KBM-7 (cell line): ENCODE data around the gene TEX264.
"Not testable (repeated sequence)": the region's sequence is repeated elsewhere in the genome, so short reads cannot be mapped to it uniquely, and the experiment has no call there.

Experiments
- DNase-seq: peaks from one replicate; pipeline ENCODE4 v3.0.0-alpha.2; 2015
- in situ Hi-C: fragments of 300-500 bp; cut with MboI; formaldehyde crosslinking; loops from 2 replicates; pipeline ENCODE4 v1.14.3; 2020; ENCODE audit warnings: low sequenced_read_pairs, low pct_unique_long_range_greater_than_20kb, mixed read lengths

TEX264 gene

DNA sequence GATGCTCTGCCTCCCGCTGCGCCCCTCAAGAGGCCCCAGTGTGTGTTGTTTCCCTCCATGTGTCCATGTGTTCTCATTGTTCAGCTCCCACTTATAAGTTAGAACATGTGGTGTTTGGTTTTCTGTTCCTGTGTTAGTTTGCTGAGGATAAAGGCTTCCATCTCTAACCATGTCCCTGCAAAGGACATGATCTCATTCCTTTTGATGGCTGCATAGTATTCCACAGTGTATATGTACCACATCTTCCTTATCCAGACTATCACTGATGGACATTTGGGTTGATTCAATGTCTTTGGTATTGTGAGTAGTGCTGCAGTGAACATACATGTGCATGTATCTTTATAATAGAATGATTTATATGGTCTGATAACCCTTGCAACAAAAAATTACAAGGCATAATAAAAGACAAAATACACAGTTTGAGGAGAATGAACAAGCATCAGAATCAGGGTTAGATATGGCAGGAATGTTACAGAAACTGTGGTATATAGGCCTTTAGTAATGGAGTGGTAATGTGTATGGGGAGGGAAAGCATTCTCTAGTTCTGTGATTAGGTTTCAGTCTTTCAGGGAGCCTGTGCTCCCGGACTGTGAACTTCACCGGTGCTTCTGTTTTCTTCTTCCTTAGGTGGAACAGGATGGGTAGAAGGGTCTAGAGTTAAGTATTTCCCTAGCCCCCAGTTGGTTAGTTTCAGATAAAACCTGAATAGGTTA is 63.0 kb downstream of the TEX264 start:
- DNase-seq = no peak
- in situ Hi-C loops = no loop called here

DNA sequence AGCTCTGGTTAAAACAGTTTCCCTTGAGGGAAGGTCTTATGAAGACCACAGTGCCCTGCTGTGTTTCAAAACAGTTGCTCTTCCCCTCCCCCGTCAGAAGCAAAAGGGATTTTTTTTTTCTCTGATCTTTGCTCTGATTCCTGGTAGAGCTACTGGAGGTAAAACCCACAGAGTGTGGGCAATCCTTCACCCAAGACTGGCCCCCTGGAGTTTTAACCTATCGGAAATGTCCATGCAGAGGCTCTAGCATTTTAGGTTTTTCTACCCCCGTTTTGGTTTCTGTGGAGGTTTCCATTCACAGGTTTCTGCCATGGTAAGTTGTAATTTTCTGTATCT is 63.5 kb downstream of the TEX264 start:
- peak; percentile 72 for DNase-seq
- in situ Hi-C loops = no loop called here

DNA sequence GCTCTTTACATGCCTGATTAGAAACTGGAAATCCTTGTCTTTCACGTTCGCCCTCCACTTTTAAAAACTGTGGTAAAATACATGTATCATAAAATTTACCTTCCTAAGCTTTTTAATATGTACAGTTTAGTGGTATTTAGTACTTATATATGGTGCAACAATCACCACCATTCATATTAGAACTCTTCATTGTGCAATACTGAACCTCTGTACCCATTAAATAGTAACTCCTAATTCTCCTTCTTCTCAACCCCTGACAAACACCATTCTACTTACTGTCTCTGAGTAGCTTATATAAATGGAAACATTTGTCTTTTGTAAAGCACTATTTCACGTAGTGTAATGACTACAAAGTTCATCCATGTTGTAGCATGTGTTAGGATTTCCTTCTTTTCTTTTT is 64.0 kb downstream of the TEX264 start:
- in situ Hi-C loops = no loop called here
- peak; percentile 11 for DNase-seq

DNA sequence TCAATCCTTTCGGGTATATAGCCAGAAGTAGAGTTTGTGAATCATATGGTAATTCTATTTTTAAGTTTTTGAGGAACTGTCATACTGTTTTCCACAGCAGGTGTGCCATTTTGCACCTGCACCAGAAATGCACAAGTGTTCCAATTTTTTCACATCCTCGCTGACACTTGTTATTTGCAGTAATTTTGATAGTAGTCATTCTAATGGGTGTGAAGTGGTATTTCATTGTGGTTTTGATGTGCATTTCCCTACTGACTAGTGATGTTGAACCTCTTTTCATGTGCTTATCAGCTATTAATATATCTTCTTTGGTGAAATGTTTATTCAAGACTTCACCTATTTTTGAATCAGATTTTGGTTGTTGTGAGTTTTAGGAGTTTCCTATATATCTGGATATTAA is 64.9 kb downstream of the TEX264 start:
- no peak for DNase-seq
- in situ Hi-C loops = no loop called here

DNA sequence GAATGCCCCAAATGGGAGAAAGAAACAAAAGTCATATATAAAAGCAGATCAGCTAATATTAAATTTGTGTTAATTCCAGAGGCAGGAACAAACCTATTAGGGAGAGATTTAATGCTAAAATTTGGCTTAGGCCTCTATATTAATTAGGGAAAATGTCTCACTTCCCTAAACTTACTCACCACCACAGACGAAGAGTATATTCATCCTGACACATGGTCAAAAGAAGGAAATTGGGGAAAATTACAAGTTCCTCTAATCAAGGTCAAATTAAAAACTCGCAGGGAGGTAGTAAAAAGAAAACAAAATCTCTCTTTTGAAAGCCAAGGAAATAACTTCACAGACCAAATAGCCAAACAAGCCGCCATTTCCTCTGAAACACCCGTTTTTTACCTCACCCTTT is 68.1 kb downstream of the TEX264 start:
- in situ Hi-C loops = no loop called here
- DNase-seq = peak; percentile 22

DNA sequence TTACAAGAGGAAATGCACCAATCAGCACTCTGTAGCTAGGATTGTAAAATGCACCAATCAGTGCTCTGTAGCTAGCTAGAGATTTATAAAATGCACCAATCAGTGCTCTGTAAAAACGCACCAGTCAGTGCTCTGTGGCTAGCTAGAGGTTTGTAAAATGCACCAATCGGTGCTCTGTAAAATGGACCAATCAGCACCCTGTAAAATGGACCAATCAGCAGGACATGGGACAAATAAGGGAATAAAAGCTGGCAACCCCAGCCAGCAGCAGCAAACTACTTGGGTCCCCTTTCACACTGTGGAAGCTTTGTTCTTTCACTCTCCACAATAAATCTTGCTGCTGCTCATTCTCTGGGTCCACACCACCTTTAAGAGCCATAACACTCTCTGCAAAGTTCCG is 71.3 kb downstream of the TEX264 start:
- DNase-seq, in situ Hi-C loops: not testable (repeated sequence)

DNA sequence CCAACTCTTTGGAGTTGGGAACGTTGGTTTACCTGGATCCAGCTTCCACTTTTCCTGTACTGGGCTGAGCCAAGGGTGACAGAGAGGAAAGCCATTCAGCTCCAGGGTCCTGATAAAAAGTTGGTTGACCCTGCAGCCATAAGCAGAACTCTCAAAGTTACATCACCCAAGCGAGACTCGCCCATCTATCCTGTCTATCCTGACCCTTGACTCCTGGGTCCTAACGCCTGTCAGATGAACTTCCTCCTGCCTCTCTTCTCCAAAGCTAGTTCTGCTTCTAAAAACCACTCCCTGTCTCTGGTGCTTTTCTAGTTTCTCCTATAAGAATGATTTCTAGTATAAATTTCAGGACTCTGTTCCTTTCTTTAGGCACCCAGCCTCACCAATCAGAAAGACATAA is 71.9 kb downstream of the TEX264 start:
- in situ Hi-C loops = not testable (repeated sequence)

DNA sequence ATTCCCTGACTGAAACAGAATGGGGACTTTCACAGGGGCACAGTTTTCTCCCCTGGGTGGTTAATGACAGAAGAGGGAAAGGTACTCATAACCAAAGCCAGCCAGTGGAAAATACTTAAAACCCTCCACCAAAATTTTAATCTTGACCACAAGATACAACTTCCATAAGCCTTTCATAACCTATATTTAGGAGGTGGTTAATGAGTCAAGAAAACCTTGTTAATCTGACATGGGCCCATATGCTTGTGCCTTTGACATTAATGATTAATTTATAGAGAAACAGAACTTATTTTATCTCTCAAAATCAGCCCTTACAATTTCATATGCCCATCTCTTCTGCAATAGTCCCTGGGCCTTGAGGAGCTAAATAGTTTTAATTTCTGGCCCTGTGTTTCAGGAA is 76.8 kb downstream of the TEX264 start:
- DNase-seq = no peak
- in situ Hi-C loops = no loop called here

More for the DNA sequence above, 71.9 kb downstream of the TEX264 start:
- peak; percentile 74 for DNase-seq

DNA sequence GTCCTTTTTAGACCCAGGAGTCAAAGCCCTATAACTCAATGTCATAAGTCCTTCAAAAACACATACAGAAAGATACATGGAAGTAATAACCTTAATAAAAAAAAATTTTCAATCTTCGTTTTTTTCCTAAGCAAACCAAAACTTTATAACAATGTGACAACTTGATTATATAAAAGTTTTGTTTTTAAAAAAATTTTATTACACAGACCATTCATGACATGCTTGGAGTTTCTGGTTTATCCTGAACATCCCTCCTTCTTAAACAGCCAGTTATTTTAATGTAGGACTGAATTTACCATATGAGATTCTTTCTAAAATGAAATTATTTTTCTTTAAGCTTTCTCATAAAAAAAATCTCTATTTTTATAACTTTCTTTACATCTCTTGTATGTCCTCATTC is 77.3 kb downstream of the TEX264 start:
- in situ Hi-C loops = no loop called here
- no peak for DNase-seq

DNA sequence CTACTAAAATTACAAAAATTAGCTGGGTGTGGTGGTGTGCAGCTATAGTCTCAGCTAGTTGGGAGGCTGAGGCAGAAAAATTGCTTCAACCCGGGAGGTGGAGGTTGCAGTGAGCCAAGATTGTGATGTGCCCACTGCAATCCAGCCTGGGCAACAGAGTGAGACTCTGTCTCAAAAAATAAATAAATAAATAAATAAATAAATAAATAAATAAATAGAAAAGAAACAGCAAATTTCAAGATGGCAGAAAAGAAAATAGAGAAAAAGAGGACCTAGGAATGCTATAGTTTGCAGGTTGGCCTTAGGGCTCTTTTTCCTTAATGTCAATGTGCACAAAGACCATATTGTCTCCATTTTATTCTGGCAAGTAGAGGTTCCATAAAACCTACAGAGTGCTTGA is 79.8 kb downstream of the TEX264 start:
- in situ Hi-C loops = no loop called here
- DNase-seq = no peak

DNA sequence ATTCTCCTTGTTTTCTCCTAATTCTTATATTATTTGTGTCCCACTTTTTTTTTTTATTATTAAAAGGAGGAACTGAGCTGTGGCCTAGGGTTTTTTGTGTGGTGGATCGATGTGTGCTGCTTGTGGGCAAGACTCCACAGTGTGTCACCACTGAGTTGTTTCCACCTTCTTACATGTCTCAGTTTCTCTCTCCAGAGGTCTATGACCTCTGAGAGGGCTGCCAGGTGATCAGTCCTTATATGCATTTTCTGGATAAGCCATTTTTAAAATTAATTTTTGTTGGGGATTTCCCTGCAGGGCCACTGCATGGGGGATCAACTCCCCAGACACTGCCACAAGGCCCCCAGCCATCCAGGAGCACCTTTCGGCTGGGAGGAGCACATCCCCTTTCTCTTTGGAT is 80.2 kb downstream of the TEX264 start:
- DNase-seq = no peak
- in situ Hi-C loops = no loop called here
